Astrocyte of the cerebellum (primary cell): ENCODE data around the gene MCCC1.
"Not testable (repeated sequence)": the region's sequence is repeated elsewhere in the genome, so short reads cannot be mapped to it uniquely, and the experiment has no call there.

Experiments
- DNase-seq: peaks from one replicate; pipeline ENCODE4 v3.0.0-alpha.2; 2011; ENCODE audit warnings: low read depth
- H3K4me3 ChIP-seq: 2 replicates; pipeline ENCODE4 v1.5.1; 2011; ENCODE audit warnings: mild to moderate bottlenecking, low read depth, low read length, moderate library complexity
- CTCF ChIP-seq: IDR thresholded peaks from 2 replicates; pipeline ENCODE4 v1.5.1; 2012; ENCODE audit warnings: low read length, low read depth, moderate library complexity, mild to moderate bottlenecking; ENCODE audit errors: missing control alignments
- in situ Hi-C: cut with HindIII; loops from 2 replicates; pipeline ENCODE4 v1.10.0; 2017; ENCODE audit warnings: low sequenced_read_pairs

The MCCC1 gene

DNA sequence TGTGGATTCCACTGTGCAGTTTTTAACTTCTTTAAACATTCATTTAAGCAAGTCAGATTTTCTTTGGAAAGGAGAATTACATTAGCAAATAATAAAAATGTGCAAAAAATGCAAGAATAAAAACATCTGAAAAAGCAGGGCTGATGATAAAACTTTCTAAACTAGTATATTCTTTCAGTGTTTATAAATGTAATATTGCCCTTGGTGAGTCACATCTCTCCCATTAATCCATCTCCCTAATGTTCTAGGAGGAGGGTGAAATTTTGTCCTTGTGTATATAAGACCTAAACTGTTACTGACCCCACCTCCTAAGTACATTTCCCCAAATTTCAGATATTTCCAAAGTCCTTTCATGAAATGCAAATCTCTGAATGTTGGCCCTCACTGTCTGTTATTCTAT lies 90.5 kb downstream of the MCCC1 start:
- no peak for TF ChIP-seq CTCF
- in situ Hi-C loops: no loop called here
- DNase-seq: no peak
- no peak overlapping the region for H3K4me3 ChIP-seq

DNA sequence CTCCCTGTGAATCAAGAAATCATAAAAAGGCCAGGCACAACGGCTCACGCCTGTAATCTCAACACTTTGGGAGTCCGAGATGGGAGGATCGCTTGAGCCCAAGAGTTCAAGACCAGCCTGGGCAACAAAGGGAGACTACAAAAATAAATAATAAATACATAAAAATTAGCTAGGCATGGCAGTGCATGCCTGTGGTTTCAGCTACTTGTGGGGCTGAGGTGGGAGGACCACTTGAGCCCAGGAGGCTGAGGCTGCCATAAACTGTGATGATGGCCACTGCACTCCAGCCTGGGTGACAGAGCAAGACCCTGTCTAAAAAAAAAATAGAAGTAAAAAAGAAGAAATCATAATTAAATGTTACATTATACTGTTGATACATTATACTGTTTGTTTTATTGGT lies 91.0 kb downstream of the MCCC1 start:
- in situ Hi-C loops: no loop called here
- no peak for DNase-seq
- TF ChIP-seq CTCF: no peak

GRCh38 chr3:183006396-183007002 lies 92.8 kb downstream of the MCCC1 start:
- in situ Hi-C loops: no loop called here
- no peak for DNase-seq
- H3K4me3 ChIP-seq: no peak overlapping the region
- TF ChIP-seq CTCF: no peak

More for the DNA sequence above, 91.0 kb downstream of the MCCC1 start:
- H3K4me3 ChIP-seq: no peak overlapping the region

DNA sequence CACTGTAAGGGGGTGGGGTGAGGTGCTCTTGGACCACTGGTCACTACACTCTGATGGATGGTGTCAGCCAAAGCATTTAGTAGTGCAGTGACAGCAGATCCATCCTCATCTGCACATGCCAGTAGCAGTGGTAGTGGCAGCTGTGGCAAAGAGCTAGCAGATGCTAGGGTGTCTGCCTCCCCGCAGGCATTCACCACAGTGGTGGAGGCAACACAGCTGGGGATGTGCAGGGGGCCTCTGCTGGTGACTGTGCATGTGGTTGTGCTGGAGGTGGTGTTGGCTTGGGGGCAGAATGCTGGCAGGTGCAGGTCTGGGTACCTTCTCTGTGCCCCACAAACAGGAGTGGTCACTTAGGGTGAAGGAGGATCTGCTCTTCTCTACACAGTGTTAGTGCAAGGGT lies 99.5 kb downstream of the MCCC1 start:
- TF ChIP-seq CTCF: no peak
- in situ Hi-C loops: no loop called here
- H3K4me3 ChIP-seq: no peak overlapping the region
- no peak for DNase-seq

GRCh38 chr3:182993486-182994201 lies 105.7 kb downstream of the MCCC1 start:
- DNase-seq, H3K4me3 ChIP-seq, in situ Hi-C loops: not testable (repeated sequence)

DNA sequence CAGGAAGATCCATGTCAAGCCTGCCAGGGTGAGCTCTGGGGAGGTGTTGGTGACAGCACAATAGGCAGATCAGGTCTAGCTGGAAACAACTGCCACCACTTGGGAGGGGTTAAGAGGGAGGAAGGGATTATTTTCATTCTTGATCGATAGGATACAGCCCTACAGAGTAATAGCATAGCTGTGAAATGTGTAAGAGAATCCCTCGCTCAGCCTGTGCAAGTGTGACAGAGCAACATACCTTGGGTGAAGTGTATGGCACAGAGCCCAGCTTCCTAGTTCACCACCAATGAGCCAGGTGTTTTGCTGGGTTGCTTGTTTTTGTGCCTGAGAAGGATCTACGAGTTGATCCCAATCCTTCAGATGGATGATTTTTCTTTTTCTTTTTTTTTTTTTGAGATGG lies 109.7 kb downstream of the MCCC1 start:
- in situ Hi-C loops: no loop called here
- TF ChIP-seq CTCF: no peak
- no peak overlapping the region for H3K4me3 ChIP-seq
- no peak for DNase-seq

- in situ Hi-C loops: no loop called here
- no peak for DNase-seq
- no peak overlapping the region for H3K4me3 ChIP-seq
Measured at GRCh38 chr3:182986021-182986420, 113.3 kb downstream of the MCCC1 start.

More at GRCh38 chr3:182986021-182986420, 113.3 kb downstream of the MCCC1 start:
- no peak for TF ChIP-seq CTCF
